BJ (cell line): Measurements from ENCODE around the gene IGSF6. TPM values are rescaled to one million over a fixed set of nuclear protein-coding genes. Genes with fewer than 3 reads are reported as not detected.
"Not testable (repeated sequence)": the region's sequence is repeated elsewhere in the genome, so short reads cannot be mapped to it uniquely, and the experiment has no call there.

Experiments
- CTCF ChIA-PET: fragments of 350-600 bp; formaldehyde crosslinking; extraction: SDS; loops from one replicate; lab custom pipeline; 2021; ENCODE audit warnings: antibody characterized with exemption, inconsistent platforms; lab: Yijun Ruan, JAX
- POLR2A ChIA-PET: fragments of 300-600 bp; sonication (Branson Sonifier 250); formaldehyde crosslinking; extraction: SDS; loops from one replicate; lab custom pipeline; 2021; ENCODE audit warnings: antibody characterized with exemption; lab: Charles Lee
- DNase-seq: peaks from one replicate; pipeline ENCODE4 v3.0.0-alpha.2; 2011; ENCODE audit warnings: low read depth
- H3K27me3 ChIP-seq: 2 replicates; pipeline ENCODE4 v1.6.0; 2011; ENCODE audit warnings: low read length; ENCODE audit not compliant: control insufficient read depth, insufficient read depth
- H3K36me3 ChIP-seq: 2 replicates; pipeline ENCODE4 v1.5.1; 2011; ENCODE audit warnings: low read length; ENCODE audit not compliant: control insufficient read depth, insufficient read depth
- H3K4me3 ChIP-seq: 2 replicates; pipeline ENCODE4 v1.5.1; 2011; ENCODE audit warnings: low read depth, mild to moderate bottlenecking, control low read depth, low read length
- CTCF ChIP-seq: IDR thresholded peaks from 2 replicates; pipeline ENCODE4 v1.5.1; 2011; ENCODE audit warnings: low read depth, mild to moderate bottlenecking, control low read depth, inconsistent platforms, low read length, moderate library complexity; ENCODE audit not compliant: insufficient read depth
- polyA plus RNA-seq: library from polyadenylated mRNA; depleted of rRNA; stranded (reverse); fragments of >200 nt; gene quantifications from 2 replicates; pipeline ENCODE4 v1.2.3, GENCODE V29; 2011

IGSF6 gene
- polyA plus RNA-seq, 1 experiment, result not detected

- ChIA-PET CTCF (interaction anchor here (1.4 kb wide), 1 partner anchor 50 kb away, joined by 3 read pairs; no protein-coding TSS in a partner anchor), POLR2A (no interaction called here)
- no peak for TF ChIP-seq CTCF
- no peak for DNase-seq
- Histone ChIP-seq H3K27me3 (no peaks in the 10 kb centered on the region), H3K36me3 (peaks cover 5% of the 10 kb centered on the region; the same call in 1 of the 2 replicates), H3K4me3 (no peak overlapping the region)
Observed at GRCh38 chr16:21634216-21634615, 18.2 kb downstream of the IGSF6 start.

GRCh38 chr16:21631951-21632575, 20.3 kb downstream of the IGSF6 start:
- CTCF ChIA-PET, result not testable (repeated sequence)

GRCh38 chr16:21631376-21631775, 21.0 kb downstream of the IGSF6 start:
- POLR2A ChIA-PET, CTCF ChIA-PET, H3K36me3 ChIP-seq: not testable (repeated sequence)

More at GRCh38 chr16:21631951-21632575, 20.3 kb downstream of the IGSF6 start:
- H3K36me3 ChIP-seq, H3K4me3 ChIP-seq, DNase-seq, H3K27me3 ChIP-seq, POLR2A ChIA-PET: not testable (repeated sequence)

GRCh38 chr16:21630866-21631265, 21.5 kb downstream of the IGSF6 start:
- POLR2A ChIA-PET, H3K27me3 ChIP-seq, H3K36me3 ChIP-seq, H3K4me3 ChIP-seq, CTCF ChIA-PET, DNase-seq: not testable (repeated sequence)

More at GRCh38 chr16:21631376-21631775, 21.0 kb downstream of the IGSF6 start:
- not testable (repeated sequence) for H3K27me3 ChIP-seq, H3K4me3 ChIP-seq, DNase-seq

GRCh38 chr16:21629616-21630539, 22.5 kb downstream of the IGSF6 start:
- POLR2A ChIA-PET, H3K27me3 ChIP-seq, H3K36me3 ChIP-seq, DNase-seq, H3K4me3 ChIP-seq: not testable (repeated sequence)
- CTCF ChIA-PET, result interaction anchor here (0.9 to 1.4 kb wide), 4 partner anchors 9 to 45 kb away, joined by 3 to 6 read pairs (median 4); no protein-coding TSS in a partner anchor

GRCh38 chr16:21628772-21629171, 23.6 kb downstream of the IGSF6 start:
- TF ChIP-seq CTCF, result no peak
- peak; percentile 30 for DNase-seq
- H3K27me3 ChIP-seq, result no peaks in the 10 kb centered on the region
- ChIA-PET POLR2A (interaction anchor here (0.7 kb wide), 1 partner anchor 10 kb away, joined by 5 read pairs; no protein-coding TSS in a partner anchor), CTCF (interaction anchor here (1.0 to 1.3 kb wide), 3 partner anchors 10 to 44 kb away, joined by 3 read pairs; no protein-coding TSS in a partner anchor)
- peaks cover 5% of the 10 kb centered on the region; the same call in 1 of the 2 replicates for H3K36me3 ChIP-seq
- H3K4me3 ChIP-seq, result no peak overlapping the region
